Endothelial cell of umbilical vein (primary cell): ENCODE results near the gene AGPAT2. TPM values are rescaled to one million over a fixed set of nuclear protein-coding genes. Genes with fewer than 3 reads are reported as not detected.
A peak's percentile ranks its signal among the peaks of the same experiment; 100 is the strongest.
"Not testable (repeated sequence)": the region's sequence is repeated elsewhere in the genome, so short reads cannot be mapped to it uniquely, and the experiment has no call there.

ENCODE experiments used
- BruUV-seq: library from RNA; stranded (reverse); fragments of 400-500 nt; replicated peaks from 2 replicates; lab custom pipeline; 2021; lab: Mats Ljungman, UMichigan
- CTCF ChIA-PET: fragments of 300-600, 350-600 bp; sonication (Branson Sonifier 250); formaldehyde crosslinking; loops from one replicate; lab custom pipeline; 2021; ENCODE audit warnings: antibody characterized with exemption, inconsistent platforms; lab: Charles Lee
- POLR2A ChIA-PET: fragments of 300-600, 350-600 bp; sonication (Branson Sonifier 250); formaldehyde crosslinking; loops from one replicate; lab custom pipeline; 2021; ENCODE audit warnings: antibody characterized with exemption, inconsistent platforms; lab: Charles Lee
- DNase-seq: peaks from one replicate; pipeline ENCODE4 v3.0.0-alpha.2; 2011; ENCODE audit warnings: low read depth, low spot score
- FAIRE-seq: peaks from 2 replicates; lab custom pipeline; 2011; peaks lifted over from hg19 to GRCh38; lab: Jason Lieb, UNC
- H2AFZ ChIP-seq: 2 replicates; pipeline ENCODE4 v1.6.0; 2012; ENCODE audit warnings: low read depth, low read length, control low read depth, inconsistent platforms
- H3K27ac ChIP-seq: 2 replicates; pipeline ENCODE4 v1.5.1; 2011; ENCODE audit warnings: low read depth, mild to moderate bottlenecking, control low read depth, low read length, moderate library complexity; ENCODE audit not compliant: insufficient read depth
- H3K27me3 ChIP-seq, 2 experiments: 2 replicates each; pipeline versions ENCODE4 v1.6.0 to v1.6.1; 2011; ENCODE audit warnings: low read length in 2 of 2, mixed read lengths in 1 of 2; ENCODE audit not compliant: control insufficient read depth in 2 of 2, insufficient read depth in 2 of 2
- H3K36me3 ChIP-seq, 2 experiments: 2 replicates in 1 of 2; 3 replicates in 1 of 2; pipeline ENCODE4 v1.5.1; 2011; ENCODE audit warnings: low read length in 2 of 2, mild to moderate bottlenecking in 1 of 2, moderate library complexity in 1 of 2; ENCODE audit not compliant: control insufficient read depth in 2 of 2, insufficient read depth in 2 of 2; ENCODE audit errors: extremely low read depth in 1 of 2
- H3K4me1 ChIP-seq: 3 replicates; pipeline ENCODE4 v1.5.1; 2011; ENCODE audit warnings: mild to moderate bottlenecking, low read length; ENCODE audit not compliant: control insufficient read depth, insufficient read depth; ENCODE audit errors: extremely low read depth
- H3K4me2 ChIP-seq: 2 replicates; pipeline ENCODE4 v1.6.1; 2011; ENCODE audit warnings: low read length, control low read depth, mixed read lengths; ENCODE audit not compliant: insufficient read depth
- H3K4me3 ChIP-seq, 3 experiments: fragments of 200-600 bp in 1 of 3; sonication (generic), shearing (Covaris generic) in 1 of 3; replicated peaks in 1 of 3; 2 replicates each; pipeline ENCODE4 v1.5.1; 2011 to 2016; ENCODE audit warnings: control low read depth in 3 of 3, low read length in 3 of 3, mild to moderate bottlenecking in 2 of 3, inconsistent platforms in 1 of 3, low read depth in 1 of 3, moderate library complexity in 1 of 3; ENCODE audit not compliant: insufficient read depth in 1 of 3
- H3K79me2 ChIP-seq: 2 replicates; pipeline ENCODE4 v1.6.0; 2012; ENCODE audit warnings: low read length, inconsistent platforms; ENCODE audit not compliant: control insufficient read depth, insufficient read depth
- H3K9ac ChIP-seq: replicated peaks from 2 replicates; pipeline ENCODE3; 2011; ENCODE audit warnings: low read length, control low read depth; ENCODE audit not compliant: insufficient read depth; ENCODE audit errors: extremely low read depth
- H3K9me1 ChIP-seq: replicated peaks from 3 replicates; pipeline ENCODE4 v1.6.0; 2011; ENCODE audit warnings: mild to moderate bottlenecking, low read length; ENCODE audit not compliant: control insufficient read depth, insufficient read depth; ENCODE audit errors: extremely low read depth
- H3K9me3 ChIP-seq: replicated peaks from 2 replicates; pipeline ENCODE4 v1.5.1; 2012; ENCODE audit warnings: low read length, inconsistent platforms; ENCODE audit not compliant: control insufficient read depth, insufficient read depth
- H4K20me1 ChIP-seq: replicated peaks from 2 replicates; pipeline ENCODE3; 2011; ENCODE audit warnings: mild to moderate bottlenecking, low read length; ENCODE audit not compliant: control insufficient read depth, insufficient read depth; ENCODE audit errors: extremely low read depth
- CTCF ChIP-seq, 2 donors: IDR thresholded peaks; 1 replicate in 1 of 2; 2 replicates in 1 of 2; pipeline ENCODE4 v1.5.1; 2011; ENCODE audit warnings: low read length in 2 of 2, mild to moderate bottlenecking in 2 of 2, moderate library complexity in 2 of 2, control low read depth in 1 of 2, inconsistent platforms in 1 of 2, low read depth in 1 of 2; ENCODE audit not compliant: insufficient read depth in 1 of 2; ENCODE audit errors: extremely low read depth in 1 of 2
- FOS ChIP-seq: IDR thresholded peaks from 2 replicates; pipeline ENCODE4 v1.6.1; 2011; ENCODE audit warnings: mild to moderate bottlenecking, low read length, moderate library complexity, borderline replicate concordance; ENCODE audit not compliant: insufficient read depth
- JUN ChIP-seq: IDR thresholded peaks from 2 replicates; pipeline ENCODE4 v1.6.1; 2011; ENCODE audit warnings: borderline replicate concordance, low read depth; ENCODE audit not compliant: insufficient read length, insufficient read depth
- MYC ChIP-seq: IDR thresholded peaks from one replicate; pipeline ENCODE4 v1.6.1; 2011; ENCODE audit warnings: mild to moderate bottlenecking, low read depth, low read length
- POLR2A ChIP-seq: IDR thresholded peaks from 2 replicates; pipeline ENCODE4 v1.6.1; 2012; ENCODE audit warnings: low read depth, mild to moderate bottlenecking, control low read depth, low read length
- dilution Hi-C: fragments of 300-500 bp; cut with MboI; formaldehyde crosslinking; loops from one replicate; pipeline ENCODE4 v1.15.0; 2019; ENCODE audit warnings: low sequenced_read_pairs; ENCODE audit not compliant: extremely low pct_ligation_motif_present
- intact Hi-C: fragments of 100-400 bp; cut with micrococcal nuclease; formaldehyde crosslinking; loops from one replicate; pipeline ENCODE4 v1.10.0; 2022
- polyA plus RNA-seq, 4 experiments: library from polyadenylated mRNA; depleted of rRNA in 3 of 4; stranded (reverse) in 3 of 4; unstranded in 1 of 4; fragments of >200 nt; gene quantifications; 2 replicates each; pipeline versions ENCODE4 v1.2.1 to v1.2.3, GENCODE V29; 2011 to 2012; ENCODE audit warnings: missing spikeins in 1 of 4
- total RNA-seq: library from RNA; stranded (reverse); gene quantifications from 2 replicates; pipeline ENCODE4 v1.2.3, GENCODE V29; 2021

AGPAT2 gene
- total and polyA plus RNA-seq, 2 donors (not counting 3 experiments of a cell fraction or from before 2014, with no cell fraction given): 45.5 to 55.3 TPM

DNA sequence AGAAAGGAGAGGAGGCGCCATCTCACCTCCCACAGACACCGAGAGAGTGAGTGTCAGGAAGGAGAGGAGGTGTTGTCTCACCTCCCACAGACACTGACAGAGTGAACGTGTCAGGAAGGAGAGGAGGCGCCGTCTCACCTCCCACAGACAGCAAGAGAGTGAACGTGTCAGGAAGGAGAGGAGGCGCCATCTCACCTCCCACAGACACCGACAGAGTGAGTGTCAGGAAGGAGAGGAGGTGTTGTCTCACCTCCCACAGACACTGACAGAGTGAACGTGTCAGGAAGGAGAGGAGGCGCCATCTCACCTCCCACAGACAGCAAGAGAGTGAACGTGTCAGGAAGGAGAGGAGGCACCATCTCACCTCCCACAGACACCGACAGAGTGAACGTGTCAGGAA, 55.2 kb downstream of the AGPAT2 start:
- H3K9ac ChIP-seq, H3K27me3 ChIP-seq, H3K4me2 ChIP-seq, BruUV-seq, dilution Hi-C loops, H3K79me2 ChIP-seq, H4K20me1 ChIP-seq, DNase-seq, H3K4me1 ChIP-seq, H3K4me3 ChIP-seq, H2AFZ ChIP-seq, H3K9me1 ChIP-seq, H3K36me3 ChIP-seq, H3K9me3 ChIP-seq, intact Hi-C loops, FAIRE-seq, H3K27ac ChIP-seq: not testable (repeated sequence)
- ChIA-PET POLR2A (interaction anchor here (0.6 to 1.0 kb wide), 4 partner anchors 30 to 147 kb away, joined by 3 to 7 read pairs (median 3); partner anchors contain the start of gene EGFL7), CTCF (interaction anchor here (0.6 to 1.4 kb wide), 22 partner anchors 11 to 269 kb away, joined by 3 to 116 read pairs (median 4); partner anchors contain the start of gene SNAPC4)

DNA sequence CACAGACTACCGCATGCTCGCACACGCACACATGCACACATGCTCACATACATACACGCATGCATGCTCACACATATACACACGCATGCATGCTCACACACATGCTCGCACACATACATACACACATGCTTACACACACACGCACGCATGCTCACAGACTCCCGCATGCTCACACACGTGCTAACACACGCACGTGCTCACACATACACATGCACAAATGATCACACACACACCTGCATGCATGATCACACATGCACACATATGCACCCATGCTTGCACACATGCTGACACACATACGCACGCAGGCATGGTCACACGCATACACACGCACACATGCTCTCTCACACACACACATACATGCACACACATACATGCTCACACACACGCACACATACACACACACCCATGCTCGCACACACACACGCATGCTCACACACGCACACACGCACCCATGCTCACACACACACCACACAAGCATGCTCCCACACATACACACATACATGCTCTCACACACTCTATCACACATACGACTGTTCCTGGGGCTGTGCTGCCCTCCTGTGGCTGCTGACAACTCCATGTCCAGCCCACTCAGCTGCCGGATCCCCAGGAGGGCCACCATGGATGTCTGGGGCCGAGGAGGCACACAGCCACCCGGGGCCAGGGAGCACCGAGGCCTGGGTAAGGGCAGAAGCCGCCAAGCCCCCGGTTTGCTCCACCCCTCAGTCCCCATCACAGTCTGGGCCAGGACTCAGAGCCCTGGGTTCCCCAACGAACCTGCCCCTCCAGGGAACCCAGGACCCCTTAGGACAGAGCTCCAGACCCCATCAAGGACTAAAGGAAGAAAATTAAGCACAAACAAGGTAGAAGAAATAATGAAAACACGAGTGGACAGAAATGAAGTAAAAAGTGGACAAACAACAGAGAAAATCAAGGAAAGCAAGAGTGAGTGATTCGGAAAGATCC, 55.9 kb downstream of the AGPAT2 start:
- no peaks in the 10 kb centered on the region for H3K27me3 ChIP-seq
- no peaks in the 10 kb centered on the region for H3K79me2 ChIP-seq
- CTCF ChIA-PET: interaction anchor here (0.6 to 1.4 kb wide), 22 partner anchors 12 to 268 kb away, joined by 3 to 116 read pairs (median 4); partner anchors contain the start of gene SNAPC4

More for the DNA sequence above, 55.9 kb downstream of the AGPAT2 start:
- H3K4me1 ChIP-seq: no peaks in the 10 kb centered on the region
- POLR2A ChIA-PET: interaction anchor here (0.6 to 1.0 kb wide), 4 partner anchors 31 to 146 kb away, joined by 3 to 7 read pairs (median 3); partner anchors contain the start of gene EGFL7
- no peak overlapping the region for H3K4me2 ChIP-seq
- H3K36me3 ChIP-seq: no peaks in the 10 kb centered on the region
- H2AFZ ChIP-seq: no peak overlapping the region
- no peaks in the 10 kb centered on the region for H4K20me1 ChIP-seq
- no peaks in the 10 kb centered on the region for H3K9me3 ChIP-seq
- no peak for TF ChIP-seq JUN
- peak; percentile 12 for TF ChIP-seq MYC
- TF ChIP-seq FOS: no peak
- no peak for TF ChIP-seq POLR2A
- TF ChIP-seq CTCF (IDR thresholded peaks at IDR 0.05; ENCODE audit: extremely low read depth in 1 of 2, insufficient read depth in 1 of 2, low read depth in 1 of 2, low read length in 2 of 2): peak; percentile 86 to 88
- dilution Hi-C loops (no loop called here), intact Hi-C loops (loop anchor here (1.0 kb wide), 2 partner anchors 146 to 285 kb away; no protein-coding TSS in a partner anchor)
- FAIRE-seq: peak; percentile 90
- no peak overlapping the region for H3K4me3 ChIP-seq
- no peaks in the 10 kb centered on the region for H3K9me1 ChIP-seq
- BruUV-seq: no TSS peak
- DNase-seq: peak; percentile 74
- H3K9ac ChIP-seq: no peak overlapping the region
- H3K27ac ChIP-seq: no peak overlapping the region
